Fibroblast of lung (primary cell): ENCODE results near the gene PHLDB3.

Experiments used
- EZH2 ChIP-seq: IDR thresholded peaks from 2 replicates; pipeline ENCODE4 v1.5.1; 2012; ENCODE audit warnings: low read length, control low read depth, mild to moderate bottlenecking; ENCODE audit errors: missing control alignments
- TF ChIP-seq, protein P1 (sequence below), 2 donors: IDR thresholded peaks in 1 of 2; conservative IDR thresholded peaks in 1 of 2; 1 replicate in 1 of 2; 2 replicates in 1 of 2; pipeline ENCODE4 v1.5.1; 2011 to 2012; ENCODE audit warnings: low read length in 2 of 2, control low read depth in 1 of 2, inconsistent platforms in 1 of 2, low read depth in 1 of 2, mild to moderate bottlenecking in 1 of 2

DNA sequence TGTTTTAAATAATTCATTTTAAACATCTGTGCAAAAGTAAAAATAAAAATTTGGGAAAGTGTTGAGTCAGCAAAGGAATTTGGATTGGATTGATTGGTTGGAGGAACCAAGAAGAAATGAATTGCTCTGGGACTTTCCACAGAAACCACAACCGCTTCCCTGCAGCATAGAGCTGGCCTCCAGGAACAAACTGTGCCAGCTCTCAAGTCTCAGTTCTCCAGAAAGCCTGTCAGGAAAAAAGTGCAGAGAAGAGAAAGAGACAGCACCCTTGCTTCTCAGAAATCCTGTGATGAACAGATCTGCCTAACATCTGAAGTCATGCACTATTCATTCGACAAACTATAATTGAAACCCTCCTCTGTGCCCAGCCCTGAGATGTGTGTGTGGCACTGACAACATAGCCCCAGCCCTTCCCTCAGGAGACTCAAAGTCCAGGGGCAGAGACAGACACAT lies 54.0 kb downstream of the PHLDB3 start:
- TF ChIP-seq, protein P1, sequence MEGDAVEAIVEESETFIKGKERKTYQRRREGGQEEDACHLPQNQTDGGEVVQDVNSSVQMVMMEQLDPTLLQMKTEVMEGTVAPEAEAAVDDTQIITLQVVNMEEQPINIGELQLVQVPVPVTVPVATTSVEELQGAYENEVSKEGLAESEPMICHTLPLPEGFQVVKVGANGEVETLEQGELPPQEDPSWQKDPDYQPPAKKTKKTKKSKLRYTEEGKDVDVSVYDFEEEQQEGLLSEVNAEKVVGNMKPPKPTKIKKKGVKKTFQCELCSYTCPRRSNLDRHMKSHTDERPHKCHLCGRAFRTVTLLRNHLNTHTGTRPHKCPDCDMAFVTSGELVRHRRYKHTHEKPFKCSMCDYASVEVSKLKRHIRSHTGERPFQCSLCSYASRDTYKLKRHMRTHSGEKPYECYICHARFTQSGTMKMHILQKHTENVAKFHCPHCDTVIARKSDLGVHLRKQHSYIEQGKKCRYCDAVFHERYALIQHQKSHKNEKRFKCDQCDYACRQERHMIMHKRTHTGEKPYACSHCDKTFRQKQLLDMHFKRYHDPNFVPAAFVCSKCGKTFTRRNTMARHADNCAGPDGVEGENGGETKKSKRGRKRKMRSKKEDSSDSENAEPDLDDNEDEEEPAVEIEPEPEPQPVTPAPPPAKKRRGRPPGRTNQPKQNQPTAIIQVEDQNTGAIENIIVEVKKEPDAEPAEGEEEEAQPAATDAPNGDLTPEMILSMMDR (conservative IDR thresholded peaks at IDR 0.05 in 1 of 2, IDR thresholded peaks at IDR 0.05 in 1 of 2; ENCODE audit: low read depth in 1 of 2, low read length in 2 of 2), result no peak
- TF ChIP-seq EZH2, result no peak
